NCI-H2196 treated with DMSO at 0.1 percent for 48 hours (cell line): ENCODE measurements around the gene MSI2.

ENCODE experiments used
- DNase-seq: peaks from one replicate; lab custom pipeline; 2025; ENCODE audit not compliant: unreplicated experiment; lab: John Stamatoyannopoulos, UW

The MSI2 gene

GRCh38 chr17:57691939-57692338 is 435.6 kb downstream of the MSI2 start:
- no peak for DNase-seq

- DNase-seq, result no peak
Measured at GRCh38 chr17:57692770-57693169, 436.4 kb downstream of the MSI2 start.

GRCh38 chr17:57694051-57694450 is 437.7 kb downstream of the MSI2 start:
- DNase-seq, result no peak

- no peak for DNase-seq
Measured at GRCh38 chr17:57696050-57696449, 439.7 kb downstream of the MSI2 start.

- DNase-seq, result no peak
Measured at GRCh38 chr17:57697197-57697596, 440.9 kb downstream of the MSI2 start.

GRCh38 chr17:57697891-57698711 is 441.8 kb downstream of the MSI2 start:
- DNase-seq, result no peak

GRCh38 chr17:57699751-57700219 is 443.5 kb downstream of the MSI2 start:
- DNase-seq, result no peak

GRCh38 chr17:57701124-57701523 is 444.8 kb downstream of the MSI2 start:
- DNase-seq, result no peak

- DNase-seq, result no peak
Measured at GRCh38 chr17:57703273-57703672, 446.9 kb downstream of the MSI2 start.

- DNase-seq, result no peak
Measured at GRCh38 chr17:57704448-57704847, 448.1 kb downstream of the MSI2 start.

GRCh38 chr17:57705921-57706695 is 449.8 kb downstream of the MSI2 start:
- no peak for DNase-seq

- no peak for DNase-seq
Measured at GRCh38 chr17:57706761-57707160, 450.4 kb downstream of the MSI2 start.

- DNase-seq, result peak; percentile 87
Measured at GRCh38 chr17:57707892-57708291, 451.6 kb downstream of the MSI2 start.

GRCh38 chr17:57708410-57708809 is 452.1 kb downstream of the MSI2 start:
- peak; percentile 43 for DNase-seq

GRCh38 chr17:57713140-57713539 is 456.8 kb downstream of the MSI2 start:
- DNase-seq, result no peak

GRCh38 chr17:57714665-57715180 is 458.4 kb downstream of the MSI2 start:
- peak; percentile 79 for DNase-seq

- DNase-seq, result no peak
Measured at GRCh38 chr17:57715981-57716380, 459.7 kb downstream of the MSI2 start.

GRCh38 chr17:57718878-57719277 is 462.6 kb downstream of the MSI2 start:
- no peak for DNase-seq

GRCh38 chr17:57720386-57721035 is 464.2 kb downstream of the MSI2 start:
- no peak for DNase-seq

- no peak for DNase-seq
Measured at GRCh38 chr17:57721967-57722703, 465.8 kb downstream of the MSI2 start.

- DNase-seq, result no peak
Measured at GRCh38 chr17:57722704-57723043, 466.4 kb downstream of the MSI2 start.
